ENCODE data around the gene ELF2. TPM values are rescaled to one million over a fixed set of nuclear protein-coding genes. Genes with fewer than 3 reads are reported as not detected.

Gene ELF2
- polyA plus RNA-seq, 3 donors: 14.0 to 34.3 (median 18.9) TPM

DNA sequence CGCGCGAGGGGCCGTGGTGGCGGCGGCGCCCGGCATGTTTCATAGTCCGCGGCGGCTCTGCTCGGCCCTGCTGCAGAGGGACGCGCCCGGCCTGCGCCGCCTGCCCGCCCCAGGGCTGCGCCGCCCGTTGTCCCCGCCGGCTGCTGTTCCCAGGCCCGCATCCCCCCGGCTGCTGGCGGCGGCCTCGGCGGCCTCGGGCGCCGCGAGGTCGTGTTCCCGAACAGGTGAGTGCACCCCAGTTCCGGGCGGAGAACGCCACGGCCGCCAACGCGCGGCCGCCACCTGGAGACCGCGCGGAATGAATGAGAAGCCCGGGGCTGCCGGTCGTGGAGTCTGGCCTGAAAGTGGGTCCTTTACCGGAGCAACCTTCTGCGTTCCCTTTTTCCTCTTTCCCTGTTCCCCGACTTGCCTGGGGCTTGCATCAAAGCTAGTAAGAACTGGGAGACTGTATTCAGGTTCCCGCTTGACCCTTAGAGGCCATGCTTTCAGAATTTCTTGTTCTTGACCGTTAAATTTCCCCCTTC, 161.0 kb downstream of the ELF2 start:
- peak overlapping the region; percentile 90 to 98 (median 94) for H3K27ac Mint-ChIP-seq
- TF ChIP-seq, protein P1, sequence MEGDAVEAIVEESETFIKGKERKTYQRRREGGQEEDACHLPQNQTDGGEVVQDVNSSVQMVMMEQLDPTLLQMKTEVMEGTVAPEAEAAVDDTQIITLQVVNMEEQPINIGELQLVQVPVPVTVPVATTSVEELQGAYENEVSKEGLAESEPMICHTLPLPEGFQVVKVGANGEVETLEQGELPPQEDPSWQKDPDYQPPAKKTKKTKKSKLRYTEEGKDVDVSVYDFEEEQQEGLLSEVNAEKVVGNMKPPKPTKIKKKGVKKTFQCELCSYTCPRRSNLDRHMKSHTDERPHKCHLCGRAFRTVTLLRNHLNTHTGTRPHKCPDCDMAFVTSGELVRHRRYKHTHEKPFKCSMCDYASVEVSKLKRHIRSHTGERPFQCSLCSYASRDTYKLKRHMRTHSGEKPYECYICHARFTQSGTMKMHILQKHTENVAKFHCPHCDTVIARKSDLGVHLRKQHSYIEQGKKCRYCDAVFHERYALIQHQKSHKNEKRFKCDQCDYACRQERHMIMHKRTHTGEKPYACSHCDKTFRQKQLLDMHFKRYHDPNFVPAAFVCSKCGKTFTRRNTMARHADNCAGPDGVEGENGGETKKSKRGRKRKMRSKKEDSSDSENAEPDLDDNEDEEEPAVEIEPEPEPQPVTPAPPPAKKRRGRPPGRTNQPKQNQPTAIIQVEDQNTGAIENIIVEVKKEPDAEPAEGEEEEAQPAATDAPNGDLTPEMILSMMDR (IDR thresholded peaks at IDR 0.05): no peak
- Histone ChIP-seq H3K9ac (ENCODE audit: insufficient read depth, low read length, poor library complexity, severe bottlenecking) (peak overlapping the region; percentile 89), H3K27me3 (ENCODE audit: control insufficient read depth in 2 of 2, insufficient read depth in 2 of 2, low read length in 2 of 2) (no peaks in the 10 kb centered on the region), H3K27ac (ENCODE audit: low read depth in 1 of 2, low read length in 2 of 2) (peak overlapping the region; percentile 83 to 92), H3K4me2 (replicated peaks; ENCODE audit: extremely low read depth, low read length, poor library complexity, severe bottlenecking) (peak overlapping the region; percentile 80), H3K36me3 (replicated peaks in 1 of 2; ENCODE audit: control insufficient read depth in 1 of 2, insufficient read depth in 2 of 2, low read length in 2 of 2) (no peaks in the 10 kb centered on the region), H3K9me3 (replicated peaks in 1 of 2; ENCODE audit: control insufficient read depth in 1 of 2, insufficient read depth in 1 of 2, low read length in 2 of 2) (no peaks in the 10 kb centered on the region), H3K79me2 (ENCODE audit: insufficient read depth, low read length) (peaks cover 66% of the 10 kb centered on the region), H3K4me3 (replicated peaks in 1 of 3; ENCODE audit: low read depth in 2 of 3, low read length in 3 of 3) (peak overlapping the region; percentile 67 to 86 (median 86)), H3K4me1 (ENCODE audit: control insufficient read depth in 1 of 2, insufficient read depth in 2 of 2, low read length in 2 of 2) (peaks cover 50 to 69% of the 10 kb centered on the region in 2 donors), H4K20me1 (ENCODE audit: insufficient read depth, low read length) (peaks cover 41% of the 10 kb centered on the region), H2AFZ (ENCODE audit: insufficient read depth, low read depth, low read length, poor library complexity, severe bottlenecking) (peak overlapping the region; percentile 64)
- peaks cover 0 to 3% (median 0%) of the 10 kb centered on the region in 3 donors for H3K27me3 Mint-ChIP-seq (ENCODE audit: low read depth in 3 of 3)
- peak overlapping the region; percentile 95 for H3K4me3 Mint-ChIP-seq
- intact Hi-C loops (cut with micrococcal nuclease): loop anchor here (5.0 to 10.0 kb wide), 5 partner anchors 34 to 1079 kb away; no protein-coding TSS in a partner anchor
- peaks cover 57% of the 10 kb centered on the region for H3K4me1 Mint-ChIP-seq
- H3K9me3 Mint-ChIP-seq: no peaks in the 10 kb centered on the region
- under 1% methylated on average over 54 of the region's 55 CpGs for WGBS (ENCODE audit: insufficient coverage)
- DNase-seq: peak; percentile 15 to 57 (median 53)
- H3K36me3 Mint-ChIP-seq: peaks cover 4 to 5% of the 10 kb centered on the region in 2 donors

GRCh38 chr4:139015269-139015947, 161.6 kb downstream of the ELF2 start, which contains the start of gene NOCT:
TSS of gene NOCT (plus strand) at chr4:139015781. CDS start at chr4:139015982, 201 bp downstream.
- peak within 1 kb of the TSS; percentile 95 for H3K4me3 Mint-ChIP-seq
- DNase-seq: peak; percentile 88 to 95 (median 91)
- peak within 1 kb of the TSS; percentile 67 to 86 (median 86) for H3K4me3 ChIP-seq (replicated peaks in 1 of 3; ENCODE audit: low read depth in 2 of 3, low read length in 3 of 3)
- WGBS (ENCODE audit: insufficient coverage): under 1% methylated on average over 62 of the region's 62 CpGs
- peaks cover 48 to 63% of the 10 kb centered on the region in 2 donors for H3K4me1 ChIP-seq (ENCODE audit: control insufficient read depth in 1 of 2, insufficient read depth in 2 of 2, low read length in 2 of 2)
- peaks cover 52% of the 10 kb centered on the region for H3K4me1 Mint-ChIP-seq
- H3K36me3 ChIP-seq (replicated peaks in 1 of 2; ENCODE audit: control insufficient read depth in 1 of 2, insufficient read depth in 2 of 2, low read length in 2 of 2): no peaks in the 10 kb centered on the region
- peak within 1 kb of the TSS; percentile 89 for H3K9ac ChIP-seq (ENCODE audit: insufficient read depth, low read length, poor library complexity, severe bottlenecking)
- H3K36me3 Mint-ChIP-seq: peaks cover 3 to 4% of the 10 kb centered on the region in 2 donors
- peak within 1 kb of the TSS; percentile 64 for H2AFZ ChIP-seq (ENCODE audit: insufficient read depth, low read depth, low read length, poor library complexity, severe bottlenecking)
- peaks cover 0 to 3% (median 0%) of the 10 kb centered on the region in 3 donors for H3K27me3 Mint-ChIP-seq (ENCODE audit: low read depth in 3 of 3)
- H3K27me3 ChIP-seq (ENCODE audit: control insufficient read depth in 2 of 2, insufficient read depth in 2 of 2, low read length in 2 of 2): no peaks in the 10 kb centered on the region
- intact Hi-C loops (cut with micrococcal nuclease): loop anchor here (5.0 to 10.0 kb wide), 5 partner anchors 33 to 1079 kb away; no protein-coding TSS in a partner anchor
- H4K20me1 ChIP-seq (ENCODE audit: insufficient read depth, low read length): peaks cover 35% of the 10 kb centered on the region
- peaks cover 60% of the 10 kb centered on the region for H3K79me2 ChIP-seq (ENCODE audit: insufficient read depth, low read length)
- no peaks in the 10 kb centered on the region for H3K9me3 ChIP-seq (replicated peaks in 1 of 2; ENCODE audit: control insufficient read depth in 1 of 2, insufficient read depth in 1 of 2, low read length in 2 of 2)
- peak within 1 kb of the TSS; percentile 83 to 92 for H3K27ac ChIP-seq (ENCODE audit: low read depth in 1 of 2, low read length in 2 of 2)
- H3K9me3 Mint-ChIP-seq: no peaks in the 10 kb centered on the region
- H3K4me2 ChIP-seq (replicated peaks; ENCODE audit: extremely low read depth, low read length, poor library complexity, severe bottlenecking): peak within 1 kb of the TSS; percentile 80
- H3K27ac Mint-ChIP-seq: peak within 1 kb of the TSS; percentile 98 to 99 (median 99)
- TF ChIP-seq, protein P1 (IDR thresholded peaks at IDR 0.05): peak; percentile 13
